HG02870 (cell line): ENCODE data around the gene THBD.

ENCODE experiments used
- ATAC-seq: cut with Tn5 transposase; IDR thresholded peaks from one replicate; pipeline ENCODE4 v1.9.1; 2021; ENCODE audit warnings: mild to moderate bottlenecking, moderate library complexity; ENCODE audit not compliant: unreplicated experiment

THBD gene

GRCh38 chr20:23049201-23050075 is at the start of gene THBD:
TSS of gene THBD (minus strand) at chr20:23049672. CDS start at chr20:23049504, 168 bp downstream.
- no peak for ATAC-seq

DNA sequence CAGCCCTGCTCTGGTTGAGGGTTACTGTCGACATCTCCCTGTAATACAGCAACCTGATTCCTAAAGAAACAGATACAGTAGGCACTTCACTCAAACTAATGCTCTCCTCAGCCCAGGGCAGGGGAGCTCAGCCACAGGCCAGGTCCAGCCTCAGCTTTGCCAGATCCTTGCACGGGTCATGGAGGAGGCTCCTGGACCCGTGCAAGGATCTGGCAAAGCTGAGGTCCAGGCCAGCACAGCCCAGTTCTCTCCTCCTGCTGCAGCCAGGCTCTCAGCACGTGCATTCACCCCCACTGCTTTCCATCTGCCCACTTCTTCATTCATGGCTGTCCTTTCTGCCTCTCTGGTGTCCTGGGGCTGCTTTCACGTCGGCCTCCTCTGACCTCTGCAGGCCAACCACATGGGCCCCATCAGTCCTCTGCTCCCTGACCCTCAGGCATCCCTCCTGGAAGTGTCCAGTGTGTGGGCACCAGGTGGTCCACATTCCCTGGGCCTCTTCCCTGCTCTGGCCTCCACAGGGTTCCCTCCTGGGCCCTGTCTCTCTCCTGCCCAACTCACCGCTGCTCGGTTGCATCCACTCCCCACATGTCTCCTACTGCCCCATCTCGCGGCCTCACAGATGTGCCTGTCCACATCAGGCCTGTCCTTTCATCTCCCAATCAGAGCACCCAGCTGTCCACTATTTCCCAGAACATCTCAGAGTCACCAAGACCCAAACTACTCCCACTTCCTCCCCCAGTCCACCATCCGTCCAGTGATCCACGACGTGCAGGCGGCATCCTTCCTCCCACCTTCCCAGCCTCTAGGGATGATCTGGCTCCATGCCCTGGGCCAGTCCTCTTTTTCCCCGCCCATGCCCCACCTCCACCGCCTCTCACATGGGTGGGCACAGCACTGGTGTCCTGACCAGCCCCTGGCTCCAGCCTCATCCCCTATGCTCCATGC is 48.4 kb upstream of the THBD start:
- no peak for ATAC-seq

GRCh38 chr20:23096986-23097520 is 47.6 kb upstream of the THBD start:
- no peak for ATAC-seq

DNA sequence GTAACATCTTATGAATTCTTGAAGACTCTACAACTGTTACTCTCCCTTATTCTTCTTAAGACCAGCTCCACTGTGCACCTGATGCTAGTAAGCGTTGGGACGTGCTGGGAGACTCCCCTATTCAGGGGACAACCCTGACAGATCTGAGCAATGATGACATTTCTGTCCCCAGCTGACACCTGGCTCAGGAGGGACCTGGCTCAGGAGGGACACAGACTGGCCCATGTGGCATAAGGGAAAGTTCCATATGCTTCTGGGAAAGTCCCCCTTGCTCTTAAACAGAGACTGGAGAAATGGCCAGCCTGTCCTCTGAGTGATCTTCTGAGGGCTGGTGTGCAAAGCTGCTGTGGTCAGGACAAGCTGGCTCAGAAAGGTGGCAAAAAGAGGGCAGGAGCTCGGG is 46.6 kb upstream of the THBD start:
- no peak for ATAC-seq

- no peak for ATAC-seq
Observed at GRCh38 chr20:23095499-23095898, 46.0 kb upstream of the THBD start.

- ATAC-seq = no peak
Observed at GRCh38 chr20:23094927-23095326, 45.5 kb upstream of the THBD start.

DNA sequence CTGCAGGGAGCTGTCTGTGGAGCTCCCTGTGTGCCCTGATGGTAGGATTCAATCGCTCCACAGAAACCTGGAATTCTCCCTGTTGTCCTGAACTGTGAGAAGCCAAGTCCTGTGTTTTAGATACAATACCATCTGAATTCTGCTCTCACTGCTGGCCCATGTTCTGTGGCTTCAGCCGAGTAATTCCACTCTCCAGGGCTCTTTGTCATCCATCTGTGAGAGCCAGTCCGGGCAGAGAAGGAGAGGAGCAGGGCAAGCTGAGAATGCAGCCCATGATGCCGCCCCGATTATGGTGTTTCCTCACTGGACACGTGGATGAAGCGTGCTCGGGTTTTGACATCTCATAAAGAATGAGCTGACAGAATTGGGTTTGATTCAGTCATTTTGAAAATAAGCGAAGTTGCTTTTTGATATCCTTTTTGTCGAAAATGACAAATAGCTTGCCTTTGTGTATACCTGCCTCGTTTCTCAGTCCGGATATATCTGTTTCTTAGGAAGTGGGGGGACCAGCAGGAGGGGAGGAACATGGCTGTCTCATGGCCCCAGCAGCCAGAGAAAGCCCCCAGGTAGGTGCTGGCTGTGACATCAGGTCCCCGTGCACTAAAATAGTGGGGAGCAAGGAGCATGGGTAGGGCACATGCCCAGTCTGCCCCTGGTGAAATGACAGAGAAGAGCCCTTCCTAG is 44.9 kb upstream of the THBD start:
- no peak for ATAC-seq

GRCh38 chr20:23093613-23094012 is 44.1 kb upstream of the THBD start:
- ATAC-seq = no peak

DNA sequence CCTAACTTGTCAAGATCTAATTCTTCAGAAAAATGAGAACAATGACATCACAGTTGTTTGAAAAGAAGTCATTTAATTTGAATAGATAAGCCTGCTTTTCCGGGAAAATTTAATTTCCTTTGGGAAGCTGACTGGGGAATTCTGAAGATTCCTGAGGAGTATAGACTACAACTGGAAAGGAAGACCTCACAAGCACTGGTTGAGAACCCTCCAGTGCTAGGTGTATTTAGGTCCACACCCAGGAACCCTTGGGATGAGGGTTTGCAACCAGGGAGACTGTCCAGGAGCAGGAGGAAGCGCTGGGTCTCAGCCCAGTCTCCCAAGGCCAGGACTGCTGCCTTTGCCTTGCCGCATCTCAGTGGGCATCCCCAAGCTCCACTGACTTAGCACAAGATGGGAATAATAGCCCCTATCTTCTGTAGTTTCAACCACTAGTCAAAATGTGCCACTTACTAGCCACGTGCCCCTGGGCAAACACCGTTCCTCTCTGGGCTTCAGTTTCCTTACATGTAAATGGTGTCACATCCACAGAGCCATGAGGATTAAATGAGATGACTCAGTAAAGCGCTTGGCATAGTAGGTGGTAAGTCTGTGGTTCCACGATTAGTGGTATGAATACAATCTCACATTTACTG is 43.5 kb upstream of the THBD start:
- no peak for ATAC-seq

DNA sequence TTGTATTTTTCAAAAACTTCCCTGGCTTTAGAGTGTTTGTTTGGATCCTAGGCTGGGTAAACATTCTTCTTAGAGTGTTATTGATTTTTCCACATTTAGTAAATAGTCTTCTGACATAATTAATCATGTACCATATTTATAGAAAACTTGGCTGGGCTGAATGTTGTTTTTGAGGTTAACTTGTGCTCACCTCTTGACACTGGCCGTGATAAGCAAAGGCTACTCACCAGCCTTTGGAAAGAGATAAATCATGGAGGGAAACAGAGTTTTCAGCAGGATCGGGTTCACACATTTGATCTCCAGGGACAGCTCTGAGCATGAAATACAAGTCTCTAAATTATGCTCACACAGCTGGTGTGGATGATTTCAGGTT is 42.9 kb upstream of the THBD start:
- no peak for ATAC-seq

GRCh38 chr20:23091721-23092383 is 42.4 kb upstream of the THBD start:
- no peak for ATAC-seq

DNA sequence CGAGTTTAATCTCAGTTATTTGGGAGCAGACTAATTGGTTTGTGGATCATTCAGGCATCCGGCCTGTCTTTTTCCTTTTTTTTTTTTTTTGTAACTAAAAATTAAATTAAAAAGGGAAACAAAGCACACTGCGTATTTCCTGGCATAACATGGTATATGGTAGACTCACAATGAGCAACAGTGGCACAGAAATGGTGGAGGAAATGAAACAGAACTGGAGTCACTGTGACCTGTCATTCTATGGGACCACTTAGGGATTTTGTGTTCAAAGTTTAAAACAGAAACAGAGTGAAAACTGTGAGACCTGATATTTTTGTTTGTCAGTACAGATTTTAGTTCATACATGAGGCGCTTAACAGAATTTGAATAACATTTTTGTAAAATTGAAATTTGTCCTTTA is 41.4 kb upstream of the THBD start:
- ATAC-seq = no peak

GRCh38 chr20:23090147-23090546 is 40.7 kb upstream of the THBD start:
- ATAC-seq = no peak

DNA sequence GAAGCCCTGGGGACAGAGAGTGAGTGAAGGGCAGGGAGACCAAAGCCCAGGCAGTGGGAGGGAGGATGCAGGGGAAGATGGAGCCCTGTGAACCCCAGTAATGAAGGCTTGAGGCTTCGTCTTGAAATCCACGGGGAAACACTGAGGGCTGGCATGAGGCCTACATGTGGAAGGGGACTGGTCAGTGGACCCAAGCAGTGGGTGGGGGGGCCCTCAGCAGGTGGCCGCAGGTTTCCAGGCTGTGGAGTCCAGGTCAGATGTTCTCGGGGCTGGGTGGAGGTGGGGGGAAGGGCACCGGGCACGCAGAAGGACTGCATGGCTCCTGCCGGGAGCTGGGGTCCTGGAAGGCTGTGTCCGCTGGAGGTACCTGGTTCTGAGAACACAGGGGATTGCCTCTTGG is 39.4 kb upstream of the THBD start:
- no peak for ATAC-seq

DNA sequence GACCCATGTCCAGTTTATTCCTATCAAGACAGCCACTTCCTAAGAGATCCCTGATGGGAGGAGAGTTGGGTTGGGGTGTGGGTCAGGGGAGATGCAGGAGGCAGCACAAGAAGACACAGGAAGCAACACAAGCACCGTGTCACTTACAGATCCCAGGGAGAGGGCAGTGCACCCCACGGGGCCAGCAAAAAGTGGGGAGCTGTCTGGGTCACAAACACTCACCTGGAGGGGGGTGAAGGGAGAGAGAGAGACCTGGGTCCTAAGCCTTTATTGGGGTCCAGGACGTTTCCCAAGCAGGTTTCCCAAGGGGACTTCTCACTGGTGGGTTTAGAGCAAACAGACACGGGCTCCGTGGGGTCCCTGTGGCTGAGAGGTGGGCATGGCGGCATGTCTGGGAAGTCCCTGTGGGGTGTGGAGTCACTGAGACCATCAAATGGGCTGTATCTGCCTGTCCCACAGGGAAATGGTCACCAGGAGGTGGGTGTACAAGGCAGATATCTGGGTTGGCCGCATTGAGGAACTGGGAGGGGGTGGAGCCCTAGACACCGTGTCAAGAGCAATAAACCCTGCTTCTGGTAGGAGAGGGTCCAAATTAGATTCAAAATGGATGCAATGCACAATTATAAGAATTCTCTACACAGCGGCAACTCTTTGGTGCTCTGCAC is 38.2 kb upstream of the THBD start:
- no peak for ATAC-seq

- ATAC-seq = no peak
Observed at GRCh38 chr20:23086931-23087411, 37.5 kb upstream of the THBD start.

DNA sequence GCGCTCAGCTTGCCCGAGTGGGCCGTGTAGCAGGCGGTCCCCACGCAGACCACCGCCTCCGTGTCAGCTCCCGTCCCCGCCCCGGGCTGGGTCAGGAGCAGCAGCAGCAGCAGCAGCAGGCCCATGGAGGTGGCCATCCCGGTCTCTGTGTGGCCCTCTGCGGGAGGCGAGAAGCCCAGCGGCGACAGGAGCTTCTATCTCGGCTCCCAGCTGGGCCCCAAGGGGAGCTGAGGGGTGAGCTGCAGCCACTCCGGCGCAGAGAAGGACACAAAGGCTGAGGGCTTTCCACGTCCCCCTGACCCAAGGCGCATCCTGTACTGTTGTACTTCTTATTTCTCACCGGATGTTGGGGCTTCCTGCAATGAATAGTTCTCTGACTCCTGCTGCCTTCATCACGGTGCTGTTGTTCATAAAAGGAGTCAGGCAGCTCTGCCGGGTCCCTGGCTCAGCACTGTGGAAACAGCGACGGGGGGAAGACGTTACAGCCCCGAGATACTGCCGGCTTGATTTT is 36.6 kb upstream of the THBD start, which contains the start of gene CD93:
CD93 (minus strand) TSS at position 269 of the 511 bp plus-strand sequence; CDS start at position 137, 132 bp downstream.
- ATAC-seq = peak; percentile 66

DNA sequence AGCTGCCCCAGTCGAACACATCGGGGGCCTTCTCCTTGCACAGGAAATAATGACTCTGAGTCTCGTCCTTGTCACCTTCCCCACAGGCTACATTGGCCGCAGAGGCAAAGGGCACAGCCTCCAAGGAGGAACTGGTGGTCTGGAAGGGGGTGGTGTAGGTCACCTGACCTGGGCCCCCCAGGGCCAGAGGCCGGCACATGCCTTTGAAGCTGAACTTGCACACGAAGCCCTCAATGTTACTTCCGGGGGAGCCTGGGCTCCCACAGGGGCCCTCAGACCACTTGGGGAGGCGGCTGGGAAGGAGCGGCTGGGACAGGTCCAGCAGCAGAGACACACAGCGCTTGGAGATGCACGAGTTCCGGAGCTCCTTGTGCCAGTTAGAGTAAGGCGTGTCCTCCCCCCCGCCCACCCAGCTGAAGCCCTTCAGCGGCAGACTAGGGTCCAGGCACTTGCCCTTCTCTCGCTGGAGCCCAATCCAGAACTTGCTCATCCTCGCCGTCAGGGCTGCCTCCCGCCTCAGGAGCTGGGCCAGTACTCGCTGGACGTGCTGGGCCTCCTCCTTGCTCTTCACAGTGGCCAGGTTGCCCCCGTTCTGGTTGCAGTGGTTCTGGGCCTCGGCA is 36.1 kb upstream of the THBD start:
- no peak for ATAC-seq
